Calu3 (cell line): ENCODE data around the gene LAMA5. TPM values are rescaled to one million over a fixed set of nuclear protein-coding genes. Genes with fewer than 3 reads are reported as not detected.

ENCODE experiments used
- BruUV-seq: library from RNA; stranded (reverse); fragments of 400-500 nt; replicated peaks from 2 replicates; lab custom pipeline; 2021; lab: Mats Ljungman, UMichigan
- CTCF ChIA-PET: fragments of 300-600 bp; sonication (Branson Sonifier 250); formaldehyde crosslinking; loops from one replicate; lab custom pipeline; 2022; ENCODE audit warnings: antibody characterized with exemption; lab: Charles Lee
- DNase-seq: peaks from one replicate; pipeline ENCODE4 v3.0.0; 2022
- H3K27ac Mint-ChIP-seq: one replicate; pipeline ENCODE4 v1.8.0; 2022; ENCODE audit warnings: mixed read lengths; ENCODE audit not compliant: unreplicated experiment
- H3K27me3 Mint-ChIP-seq: one replicate; pipeline ENCODE4 v1.8.0; 2022; ENCODE audit warnings: mixed read lengths; ENCODE audit not compliant: unreplicated experiment
- H3K36me3 Mint-ChIP-seq: one replicate; pipeline ENCODE4 v1.8.0; 2022; ENCODE audit warnings: mild to moderate bottlenecking, moderate library complexity, mixed read lengths; ENCODE audit not compliant: insufficient read depth, unreplicated experiment
- H3K4me1 Mint-ChIP-seq: one replicate; pipeline ENCODE4 v1.8.0; 2022; ENCODE audit warnings: mild to moderate bottlenecking, low read depth, mixed read lengths; ENCODE audit not compliant: unreplicated experiment
- H3K4me3 Mint-ChIP-seq: one replicate; pipeline ENCODE4 v1.8.0; 2022; ENCODE audit warnings: mild to moderate bottlenecking, low read depth, moderate library complexity, mixed read lengths; ENCODE audit not compliant: unreplicated experiment
- H3K9me3 Mint-ChIP-seq: one replicate; pipeline ENCODE4 v1.8.0; 2022; ENCODE audit warnings: low read depth, mixed read lengths; ENCODE audit not compliant: unreplicated experiment
- intact Hi-C: fragments of 100-400 bp; cut with micrococcal nuclease; formaldehyde crosslinking; loops from one replicate; pipeline ENCODE4 v1.10.0; 2022; ENCODE audit not compliant: unreplicated experiment
- total RNA-seq: library from RNA; stranded (reverse); gene quantifications from 2 replicates; pipeline ENCODE4 v1.2.3, GENCODE V29; 2022
- TF ChIP-seq, protein P1 (sequence below): fragments of 200-600 bp; IDR thresholded peaks from one replicate; pipeline ENCODE4 v1.8.0; 2022; ENCODE audit warnings: antibody characterized with exemption; ENCODE audit not compliant: unreplicated experiment

The LAMA5 gene
- total RNA-seq, 1 experiment from 2014 or later, result 763 TPM

DNA sequence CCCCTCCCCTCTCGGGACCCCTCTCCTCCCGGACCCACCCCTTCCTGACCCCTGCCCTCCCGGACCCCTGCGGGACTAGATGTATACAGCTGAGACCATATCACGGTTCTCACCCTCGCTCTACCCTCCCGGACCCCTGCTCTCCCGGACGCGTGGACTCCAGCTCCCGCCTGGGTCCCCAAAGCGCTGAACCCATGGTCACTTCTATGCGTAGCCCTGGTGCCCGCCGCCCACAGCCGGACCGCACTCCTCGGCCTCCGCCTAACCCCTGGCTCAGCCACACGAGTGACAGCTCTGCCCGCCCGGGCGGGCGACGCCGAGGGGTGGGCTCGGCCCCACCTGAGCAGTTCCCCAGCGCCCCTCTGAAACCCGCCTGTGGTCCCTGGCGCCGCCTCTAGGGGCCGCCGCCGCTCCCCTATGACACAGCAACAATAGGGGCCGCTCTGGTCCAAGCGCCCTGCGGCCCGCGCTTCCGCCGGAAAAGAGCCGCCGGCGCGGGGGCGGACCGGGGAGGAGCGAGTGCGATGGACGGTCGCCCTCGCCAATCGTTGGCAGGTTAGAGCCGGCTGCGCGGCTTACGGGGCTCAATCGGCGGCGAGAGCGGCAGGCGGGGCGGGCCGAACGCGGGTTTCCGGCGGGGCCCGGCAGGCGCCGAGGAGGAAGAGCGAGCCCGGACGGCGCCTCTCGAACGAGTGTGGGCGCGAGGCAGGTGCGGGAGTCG lies 64.6 kb downstream of the LAMA5 start, which contains the start of gene ADRM1:
TSS of gene ADRM1 (plus strand) at position 657 of the 721 bp plus-strand sequence. CDS start 572 bp downstream, outside the sequence.
- peak; percentile 100 for DNase-seq
- peak within 1 kb of the TSS; percentile 84 for H3K4me3 Mint-ChIP-seq
- H3K4me1 Mint-ChIP-seq, result peaks cover 28% of the 10 kb centered on the region
- H3K27me3 Mint-ChIP-seq, result no peaks in the 10 kb centered on the region
- intact Hi-C loops, result loop anchor here (1.0 to 10.0 kb wide), 2 partner anchors 80 to 182 kb away; no protein-coding TSS in a partner anchor
- TF ChIP-seq, protein P1, sequence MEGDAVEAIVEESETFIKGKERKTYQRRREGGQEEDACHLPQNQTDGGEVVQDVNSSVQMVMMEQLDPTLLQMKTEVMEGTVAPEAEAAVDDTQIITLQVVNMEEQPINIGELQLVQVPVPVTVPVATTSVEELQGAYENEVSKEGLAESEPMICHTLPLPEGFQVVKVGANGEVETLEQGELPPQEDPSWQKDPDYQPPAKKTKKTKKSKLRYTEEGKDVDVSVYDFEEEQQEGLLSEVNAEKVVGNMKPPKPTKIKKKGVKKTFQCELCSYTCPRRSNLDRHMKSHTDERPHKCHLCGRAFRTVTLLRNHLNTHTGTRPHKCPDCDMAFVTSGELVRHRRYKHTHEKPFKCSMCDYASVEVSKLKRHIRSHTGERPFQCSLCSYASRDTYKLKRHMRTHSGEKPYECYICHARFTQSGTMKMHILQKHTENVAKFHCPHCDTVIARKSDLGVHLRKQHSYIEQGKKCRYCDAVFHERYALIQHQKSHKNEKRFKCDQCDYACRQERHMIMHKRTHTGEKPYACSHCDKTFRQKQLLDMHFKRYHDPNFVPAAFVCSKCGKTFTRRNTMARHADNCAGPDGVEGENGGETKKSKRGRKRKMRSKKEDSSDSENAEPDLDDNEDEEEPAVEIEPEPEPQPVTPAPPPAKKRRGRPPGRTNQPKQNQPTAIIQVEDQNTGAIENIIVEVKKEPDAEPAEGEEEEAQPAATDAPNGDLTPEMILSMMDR, result peak; percentile 98
- peaks cover 94% of the 10 kb centered on the region for H3K36me3 Mint-ChIP-seq
- no peaks in the 10 kb centered on the region for H3K9me3 Mint-ChIP-seq
- BruUV-seq, result no TSS peak
- CTCF ChIA-PET, result interaction anchor here (0.5 to 1.2 kb wide), 17 partner anchors 9 to 365 kb away, joined by 3 to 44 read pairs (median 5); partner anchors contain the start of genes LAMA5 and RPS21
- peak within 1 kb of the TSS; percentile 86 for H3K27ac Mint-ChIP-seq

DNA sequence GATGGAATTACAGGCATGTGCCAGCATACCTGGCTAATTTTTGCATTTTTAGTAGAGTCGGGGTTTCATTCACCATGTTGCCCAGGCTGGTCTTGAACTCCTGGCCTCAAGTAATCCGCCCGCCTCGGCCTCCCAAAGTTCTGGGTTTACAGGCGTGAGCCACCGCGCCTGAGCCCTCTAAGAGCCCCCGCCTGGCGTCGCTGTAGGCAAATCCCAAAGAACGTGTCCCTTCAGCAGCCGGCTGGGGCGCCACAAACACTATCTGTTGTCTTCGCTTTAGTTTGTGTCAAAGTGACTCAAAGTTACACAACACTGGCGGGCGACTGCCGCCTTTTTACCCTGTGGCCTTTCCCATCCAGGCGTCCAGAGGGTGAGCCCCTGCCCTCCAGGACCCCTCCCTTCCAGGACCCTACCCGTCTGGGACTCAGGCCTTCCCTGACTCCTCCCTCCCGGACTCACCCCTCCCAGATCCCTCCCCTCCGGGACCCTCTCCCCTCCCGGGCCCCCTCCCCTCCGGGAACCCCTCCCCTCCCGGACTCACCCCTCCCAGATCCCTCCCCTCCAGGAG lies 65.3 kb downstream of the LAMA5 start:
- TF ChIP-seq, protein P1, result peak; percentile 98
- peaks cover 28% of the 10 kb centered on the region for H3K4me1 Mint-ChIP-seq
- peaks cover 93% of the 10 kb centered on the region for H3K36me3 Mint-ChIP-seq
- peak overlapping the region; percentile 86 for H3K27ac Mint-ChIP-seq
- no peaks in the 10 kb centered on the region for H3K9me3 Mint-ChIP-seq
- intact Hi-C loops, result loop anchor here (1.0 to 10.0 kb wide), 2 partner anchors 80 to 183 kb away; no protein-coding TSS in a partner anchor
- no peaks in the 10 kb centered on the region for H3K27me3 Mint-ChIP-seq
- H3K4me3 Mint-ChIP-seq, result peak overlapping the region; percentile 84
- no TSS peak for BruUV-seq
- CTCF ChIA-PET, result interaction anchor here (0.6 to 1.2 kb wide), 15 partner anchors 9 to 365 kb away, joined by 3 to 44 read pairs (median 5); partner anchors contain the start of genes LAMA5 and RPS21
- DNase-seq, result peak; percentile 97

DNA sequence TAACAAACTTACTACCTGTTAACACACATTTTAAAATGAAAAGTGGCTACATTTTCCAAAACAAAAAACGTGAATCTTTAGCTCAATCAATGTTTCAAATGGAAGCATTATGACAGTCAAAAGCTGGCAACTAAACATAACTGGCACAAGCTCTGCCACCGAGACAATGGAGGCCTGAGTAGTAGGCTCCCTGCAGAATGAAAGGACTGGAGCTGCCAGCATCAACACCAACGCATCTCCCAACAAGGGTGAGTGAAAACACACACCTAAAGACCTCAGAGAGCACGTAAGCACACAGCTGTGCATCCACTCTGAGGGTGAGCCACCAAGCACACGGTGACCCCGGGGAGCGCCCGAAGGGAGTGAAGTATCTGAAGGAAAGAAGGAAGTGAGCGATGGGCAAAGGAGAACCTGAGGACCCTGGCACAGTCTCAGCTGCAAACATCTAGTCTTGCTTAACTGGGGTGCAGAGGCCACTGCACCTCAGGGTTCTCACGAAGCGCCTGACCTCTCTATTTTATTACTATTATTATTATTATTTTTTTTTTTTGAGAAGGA lies 65.9 kb downstream of the LAMA5 start:
- no peaks in the 10 kb centered on the region for H3K27me3 Mint-ChIP-seq
- BruUV-seq, result no TSS peak
- peaks cover 87% of the 10 kb centered on the region for H3K36me3 Mint-ChIP-seq
- CTCF ChIA-PET, result interaction anchor here (0.6 to 2.4 kb wide), 2 partner anchors 81 to 571 kb away, joined by 4 to 17 read pairs; no protein-coding TSS in a partner anchor
- peak overlapping the region; percentile 84 for H3K4me3 Mint-ChIP-seq
- intact Hi-C loops, result loop anchor here (10.0 kb wide), 1 partner anchor 184 kb away; no protein-coding TSS in a partner anchor
- H3K4me1 Mint-ChIP-seq, result peaks cover 24% of the 10 kb centered on the region
- H3K9me3 Mint-ChIP-seq, result no peaks in the 10 kb centered on the region
- H3K27ac Mint-ChIP-seq, result peak overlapping the region; percentile 86
- TF ChIP-seq, protein P1, result no peak
- DNase-seq, result no peak

DNA sequence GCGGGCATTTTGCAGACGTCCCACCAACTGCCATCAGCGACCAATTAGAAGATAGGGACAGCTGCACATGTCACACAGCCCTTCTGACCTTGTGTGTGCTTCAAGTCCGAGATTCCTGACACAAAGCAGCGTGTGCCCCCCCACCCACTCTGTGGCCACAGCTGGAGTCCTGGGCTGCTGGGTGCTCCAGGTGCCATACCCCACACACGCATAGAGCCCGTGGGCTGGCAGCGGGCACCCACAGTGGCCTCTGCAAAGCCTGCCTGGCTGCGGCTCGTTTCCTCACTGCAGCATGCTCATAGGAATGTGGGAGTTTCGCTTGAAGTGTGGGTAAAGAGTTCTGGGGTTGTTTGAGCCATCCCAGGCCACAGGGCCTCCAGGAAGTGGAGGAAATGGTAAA lies 66.8 kb downstream of the LAMA5 start:
- BruUV-seq, result no TSS peak
- no peak for DNase-seq
- intact Hi-C loops, result loop anchor here (10.0 kb wide), 1 partner anchor 184 kb away; no protein-coding TSS in a partner anchor
- TF ChIP-seq, protein P1, result no peak
- H3K27me3 Mint-ChIP-seq, result no peaks in the 10 kb centered on the region
- H3K9me3 Mint-ChIP-seq, result no peaks in the 10 kb centered on the region
- H3K4me1 Mint-ChIP-seq, result peaks cover 16% of the 10 kb centered on the region
- peaks cover 87% of the 10 kb centered on the region for H3K36me3 Mint-ChIP-seq
- no peak overlapping the region for H3K27ac Mint-ChIP-seq
- H3K4me3 Mint-ChIP-seq, result no peak overlapping the region
- CTCF ChIA-PET, result interaction anchor here (2.4 kb wide), 1 partner anchor 82 kb away, joined by 17 read pairs; no protein-coding TSS in a partner anchor
